ACC112 (cell line): ENCODE measurements around the gene SVIP.

Experiments used
- H2AFZ ChIP-seq: fragments of 200-600 bp; sonication (generic); one replicate; pipeline ENCODE4 v1.6.0; 2017; ENCODE audit warnings: antibody characterized with exemption, low read length; ENCODE audit not compliant: unreplicated experiment
- H3K27ac ChIP-seq: fragments of 200-600 bp; sonication (generic); 2 replicates; pipeline ENCODE4 v1.5.1; 2014; ENCODE audit warnings: low read depth, mild to moderate bottlenecking, antibody characterized with exemption, low read length, moderate library complexity
- H3K27me3 ChIP-seq: fragments of 200-600 bp; sonication (generic); 2 replicates; pipeline ENCODE4 v1.6.1; 2014; ENCODE audit warnings: mild to moderate bottlenecking, antibody characterized with exemption, low read length, moderate library complexity, mixed read lengths; ENCODE audit not compliant: insufficient read depth
- H3K36me3 ChIP-seq: fragments of 200-600 bp; sonication (generic); 2 replicates; pipeline ENCODE4 v1.6.1; 2016; ENCODE audit warnings: mild to moderate bottlenecking, antibody characterized with exemption, low read length, moderate library complexity, mixed read lengths; ENCODE audit not compliant: insufficient read depth
- H3K4me1 ChIP-seq: fragments of 200-600 bp; sonication (generic); one replicate; pipeline ENCODE4 v1.6.1; 2016; ENCODE audit warnings: low read length, mixed read lengths; ENCODE audit not compliant: insufficient read depth, unreplicated experiment, control insufficient read depth
- H3K4me3 ChIP-seq: fragments of 200-600 bp; sonication (generic); 2 replicates; pipeline ENCODE4 v1.5.1; 2014; ENCODE audit warnings: mild to moderate bottlenecking, low read depth, low read length
- H3K79me2 ChIP-seq: fragments of 200-600 bp; sonication (generic); one replicate; pipeline ENCODE4 v1.6.0; 2016; ENCODE audit warnings: low read length; ENCODE audit not compliant: control insufficient read depth, unreplicated experiment, insufficient read depth

Gene SVIP

DNA sequence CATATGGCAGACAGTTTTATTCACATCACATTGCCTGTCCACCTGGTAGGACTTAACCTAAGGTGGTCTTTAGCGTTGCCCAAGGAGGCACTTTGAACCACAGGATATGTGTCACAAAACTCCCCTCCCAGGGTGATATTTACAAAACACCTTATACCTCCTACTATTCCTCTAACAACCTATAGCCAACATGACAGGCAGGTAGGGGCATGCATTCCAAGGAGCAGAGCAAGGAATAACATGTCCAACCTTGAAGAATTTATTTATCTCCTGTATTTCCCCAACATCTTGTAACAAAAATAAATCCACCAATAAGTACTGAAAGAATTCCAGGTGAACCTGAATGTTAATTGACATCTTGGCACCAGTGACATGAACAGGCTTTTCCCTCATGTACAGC is 60.5 kb downstream of the SVIP start:
- Histone ChIP-seq H3K79me2 (no peaks in the 10 kb centered on the region), H3K4me3 (no peak overlapping the region), H3K27ac (no peak overlapping the region), H3K4me1 (no peaks in the 10 kb centered on the region), H2AFZ (no peak overlapping the region), H3K36me3 (no peaks in the 10 kb centered on the region), H3K27me3 (peaks cover 45% of the 10 kb centered on the region)
